Breast epithelium (tissue), 3 donors: Measurements from ENCODE around the gene LITAF.

Source experiments
- CTCF ChIP-seq, 3 donors: fragments of 450-650 bp; IDR thresholded peaks; one replicate each; pipeline ENCODE4 v1.5.1; 2016 to 2017; ENCODE audit warnings: antibody characterized with exemption in 3 of 3, mild to moderate bottlenecking in 3 of 3, moderate library complexity in 3 of 3
- POLR2A ChIP-seq: fragments of 450-650 bp; IDR thresholded peaks from one replicate; pipeline ENCODE4 v1.6.1; 2016; ENCODE audit warnings: antibody characterized with exemption, mild to moderate bottlenecking, moderate library complexity

DNA sequence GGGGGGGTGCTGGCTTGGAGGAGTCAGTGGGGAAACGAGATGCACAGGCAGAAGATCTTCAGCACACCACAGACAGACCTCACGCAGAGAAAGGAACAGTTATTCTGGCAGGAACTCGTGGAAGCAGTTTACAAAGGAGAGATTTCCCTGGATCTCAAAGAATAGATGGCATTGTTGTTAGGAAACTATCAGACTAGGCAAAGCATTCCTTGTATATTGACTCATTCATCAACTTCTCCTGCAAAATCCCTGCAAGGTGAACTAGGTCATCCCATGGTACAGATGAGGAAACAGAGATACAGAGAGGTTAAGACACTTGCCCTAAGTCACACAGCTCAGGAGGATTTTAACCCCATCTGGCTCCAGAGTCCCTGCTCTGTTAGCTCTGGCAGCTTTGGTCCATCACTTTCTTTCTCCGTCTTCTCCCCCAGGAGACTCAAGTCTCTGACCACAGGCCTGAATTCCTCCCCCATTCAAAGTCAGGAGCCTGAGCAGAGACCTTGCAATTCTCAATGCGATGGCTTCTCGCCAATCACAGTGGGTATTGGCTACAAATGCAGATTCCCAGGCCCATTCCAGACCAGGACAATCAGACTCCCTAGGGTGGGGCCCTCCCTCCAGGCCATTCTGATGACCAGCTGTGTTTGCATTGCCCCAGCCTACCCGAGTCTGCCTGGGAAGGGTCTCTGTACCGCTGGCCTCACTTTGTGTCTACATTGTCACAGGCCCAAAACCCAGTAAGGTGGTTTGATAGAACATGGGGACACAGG, 56.4 kb downstream of the LITAF start:
- TF ChIP-seq CTCF (IDR thresholded peaks at IDR 0.05) (no peak), POLR2A (no peak)
